Thyroid gland (tissue), 4 donors: Measurements from ENCODE around the gene HDGFL3. TPM values are rescaled to one million over a fixed set of nuclear protein-coding genes. Genes with fewer than 3 reads are reported as not detected.

ENCODE experiments used
- DNase-seq, 2 donors: peaks; one replicate each; pipeline ENCODE4 v3.0.0-alpha.2; 2019
- H3K27ac ChIP-seq, 3 donors: fragments of 200-600 bp; sonication (generic); 1 replicate in 2 of 3; 2 replicates in 1 of 3; pipeline ENCODE4 v1.5.1; 2016 to 2019; ENCODE audit warnings: mild to moderate bottlenecking in 1 of 3, moderate library complexity in 1 of 3
- H3K27me3 ChIP-seq: fragments of 200-600 bp; sonication (generic); one replicate; pipeline ENCODE4 v1.5.1; 2019
- H3K36me3 ChIP-seq, 2 donors: fragments of 200-600 bp; sonication (generic); one replicate each; pipeline ENCODE4 v1.5.1; 2016 to 2019
- H3K4me1 ChIP-seq, 2 donors: fragments of 200-600 bp; sonication (generic); one replicate each; pipeline ENCODE4 v1.5.1; 2017 to 2019
- H3K4me3 ChIP-seq, 3 donors: fragments of 200-600 bp; sonication (generic); replicated peaks in 1 of 3; 1 replicate in 2 of 3; 2 replicates in 1 of 3; pipeline ENCODE4 v1.5.1; 2016; ENCODE audit warnings: mild to moderate bottlenecking in 1 of 3
- H3K9me3 ChIP-seq: fragments of 200-600 bp; sonication (generic); one replicate; pipeline ENCODE4 v1.5.1; 2017
- CTCF ChIP-seq, 6 experiments: fragments of 200-600 bp in 3 of 6; fragments of 450-650 bp in 3 of 6; sonication (generic) in 3 of 6; IDR thresholded peaks; one replicate each; pipeline ENCODE4 v1.5.1; 2016 to 2019; ENCODE audit warnings: antibody characterized with exemption in 6 of 6, mild to moderate bottlenecking in 2 of 6, inconsistent platforms in 1 of 6, moderate library complexity in 1 of 6
- POLR2A ChIP-seq, 2 donors: fragments of 450-650 bp; IDR thresholded peaks; one replicate each; pipeline ENCODE4 v1.6.1; 2017; ENCODE audit warnings: antibody characterized with exemption in 2 of 2, mild to moderate bottlenecking in 2 of 2, moderate library complexity in 1 of 2
- WGBS, 2 donors: methylation state at CpG; one replicate each; pipeline ENCODE4 v1.1.5; 2017; 5-methylcytosine and 5-hydroxymethylcytosine counted together
- intact Hi-C: fragments of 100-400 bp; cut with DNase I; formaldehyde crosslinking; loops from one replicate; pipeline ENCODE4 v1.15.1; 2023
- total RNA-seq, 4 donors: library from RNA; depleted of rRNA; stranded (reverse); fragments of >200 nt; gene quantifications; one replicate each; pipeline ENCODE4 v1.2.3, GENCODE V29; 2016

Gene HDGFL3
- total RNA-seq, 4 donors from 2014 or later, result 26.8 to 53.2 (median 41.5) TPM

- no peak for DNase-seq
- no peak overlapping the region for H3K4me3 ChIP-seq
- H3K27ac ChIP-seq, result no peak overlapping the region
- 95 to 96% methylated on average over 1 of the region's 1 CpG for WGBS, 2 donors
- intact Hi-C loops, result no loop called here
- no peaks in the 10 kb centered on the region for H3K27me3 ChIP-seq
- TF ChIP-seq POLR2A (IDR thresholded peaks at IDR 0.05), result no peak
- no peak for TF ChIP-seq CTCF (IDR thresholded peaks at IDR 0.05)
- H3K9me3 ChIP-seq, result no peaks in the 10 kb centered on the region
- H3K36me3 ChIP-seq, result no peaks in the 10 kb centered on the region
- peaks cover 7 to 9% of the 10 kb centered on the region in 2 donors for H3K4me1 ChIP-seq
Observed at GRCh38 chr15:83190450-83190849, 17.2 kb downstream of the HDGFL3 start.

GRCh38 chr15:83185561-83185960 lies 22.1 kb downstream of the HDGFL3 start:
- Histone ChIP-seq H3K27ac (no peak overlapping the region), H3K9me3 (no peaks in the 10 kb centered on the region), H3K4me3 (no peak overlapping the region), H3K36me3 (no peaks in the 10 kb centered on the region), H3K27me3 (no peaks in the 10 kb centered on the region), H3K4me1 (no peaks in the 10 kb centered on the region)
- TF ChIP-seq CTCF (IDR thresholded peaks at IDR 0.05) (no peak), POLR2A (IDR thresholded peaks at IDR 0.05) (no peak)
- WGBS, 2 donors, result 99 to 100% methylated on average over 3 of the region's 3 CpGs
- intact Hi-C loops, result no loop called here
- no peak for DNase-seq

- TF ChIP-seq POLR2A (IDR thresholded peaks at IDR 0.05) (no peak), CTCF (IDR thresholded peaks at IDR 0.05) (no peak)
- Histone ChIP-seq H3K27ac (no peak overlapping the region), H3K27me3 (no peaks in the 10 kb centered on the region), H3K4me3 (no peak overlapping the region), H3K36me3 (no peaks in the 10 kb centered on the region), H3K9me3 (no peaks in the 10 kb centered on the region), H3K4me1 (peaks cover 14 to 24% of the 10 kb centered on the region in 2 donors)
- intact Hi-C loops, result no loop called here
- WGBS, 2 donors, result 78 to 99% methylated on average over 3 of the region's 3 CpGs
- no peak for DNase-seq
Observed at GRCh38 chr15:83178869-83179325, 28.7 kb downstream of the HDGFL3 start.

- H3K4me1 ChIP-seq, result peaks cover 14 to 24% of the 10 kb centered on the region in 2 donors
- peak in 1 of 2 donors; percentile 5 for DNase-seq
- H3K4me3 ChIP-seq, result no peak overlapping the region
- H3K9me3 ChIP-seq, result no peaks in the 10 kb centered on the region
- no peak overlapping the region for H3K27ac ChIP-seq
- TF ChIP-seq CTCF (IDR thresholded peaks at IDR 0.05) (no peak), POLR2A (IDR thresholded peaks at IDR 0.05) (no peak)
- intact Hi-C loops, result no loop called here
- no peaks in the 10 kb centered on the region for H3K36me3 ChIP-seq
- no peaks in the 10 kb centered on the region for H3K27me3 ChIP-seq
- WGBS, 2 donors, result 24 to 30% methylated on average over 2 of the region's 2 CpGs
Observed at GRCh38 chr15:83178390-83178789, 29.2 kb downstream of the HDGFL3 start.

GRCh38 chr15:83174891-83175290 lies 32.7 kb downstream of the HDGFL3 start:
- DNase-seq, result no peak
- Histone ChIP-seq H3K4me1 (peaks cover 20 to 31% of the 10 kb centered on the region in 2 donors), H3K27me3 (no peaks in the 10 kb centered on the region), H3K36me3 (no peaks in the 10 kb centered on the region), H3K4me3 (no peak overlapping the region), H3K9me3 (no peaks in the 10 kb centered on the region), H3K27ac (peak overlapping the region; percentile 52 to 78 (median 55))
- TF ChIP-seq POLR2A (IDR thresholded peaks at IDR 0.05) (no peak), CTCF (IDR thresholded peaks at IDR 0.05) (no peak)
- intact Hi-C loops, result no loop called here
- WGBS, 2 donors, result 71 to 76% methylated on average over 1 of the region's 1 CpG
